Measurements from ENCODE around the gene FKBP1A.

GRCh38 chr20:1335961-1336698 is 56.7 kb downstream of the FKBP1A start:
- TF ChIP-seq, protein P1, sequence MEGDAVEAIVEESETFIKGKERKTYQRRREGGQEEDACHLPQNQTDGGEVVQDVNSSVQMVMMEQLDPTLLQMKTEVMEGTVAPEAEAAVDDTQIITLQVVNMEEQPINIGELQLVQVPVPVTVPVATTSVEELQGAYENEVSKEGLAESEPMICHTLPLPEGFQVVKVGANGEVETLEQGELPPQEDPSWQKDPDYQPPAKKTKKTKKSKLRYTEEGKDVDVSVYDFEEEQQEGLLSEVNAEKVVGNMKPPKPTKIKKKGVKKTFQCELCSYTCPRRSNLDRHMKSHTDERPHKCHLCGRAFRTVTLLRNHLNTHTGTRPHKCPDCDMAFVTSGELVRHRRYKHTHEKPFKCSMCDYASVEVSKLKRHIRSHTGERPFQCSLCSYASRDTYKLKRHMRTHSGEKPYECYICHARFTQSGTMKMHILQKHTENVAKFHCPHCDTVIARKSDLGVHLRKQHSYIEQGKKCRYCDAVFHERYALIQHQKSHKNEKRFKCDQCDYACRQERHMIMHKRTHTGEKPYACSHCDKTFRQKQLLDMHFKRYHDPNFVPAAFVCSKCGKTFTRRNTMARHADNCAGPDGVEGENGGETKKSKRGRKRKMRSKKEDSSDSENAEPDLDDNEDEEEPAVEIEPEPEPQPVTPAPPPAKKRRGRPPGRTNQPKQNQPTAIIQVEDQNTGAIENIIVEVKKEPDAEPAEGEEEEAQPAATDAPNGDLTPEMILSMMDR (IDR thresholded peaks at IDR 0.05; ENCODE audit: poor library complexity) = no peak
- no peak for TF ChIP-seq EZH2 (IDR thresholded peaks at IDR 0.05; ENCODE audit: borderline replicate concordance)
- TF ChIP-seq EZH2phosphoT487 (IDR thresholded peaks at IDR 0.05; ENCODE audit: low read depth, severe bottlenecking, unreplicated experiment) = no peak

Data from hepatocyte (in vitro differentiated cells).